G401.6 (cell line): ENCODE data around the gene GBP1.
"Not testable (repeated sequence)": the region's sequence is repeated elsewhere in the genome, so short reads cannot be mapped to it uniquely, and the experiment has no call there.

Experiments used
- FAIRE-seq: peaks from 2 replicates; lab custom pipeline; 2012; peaks lifted over from hg19 to GRCh38; lab: Jason Lieb, UNC

The GBP1 gene, protein sequence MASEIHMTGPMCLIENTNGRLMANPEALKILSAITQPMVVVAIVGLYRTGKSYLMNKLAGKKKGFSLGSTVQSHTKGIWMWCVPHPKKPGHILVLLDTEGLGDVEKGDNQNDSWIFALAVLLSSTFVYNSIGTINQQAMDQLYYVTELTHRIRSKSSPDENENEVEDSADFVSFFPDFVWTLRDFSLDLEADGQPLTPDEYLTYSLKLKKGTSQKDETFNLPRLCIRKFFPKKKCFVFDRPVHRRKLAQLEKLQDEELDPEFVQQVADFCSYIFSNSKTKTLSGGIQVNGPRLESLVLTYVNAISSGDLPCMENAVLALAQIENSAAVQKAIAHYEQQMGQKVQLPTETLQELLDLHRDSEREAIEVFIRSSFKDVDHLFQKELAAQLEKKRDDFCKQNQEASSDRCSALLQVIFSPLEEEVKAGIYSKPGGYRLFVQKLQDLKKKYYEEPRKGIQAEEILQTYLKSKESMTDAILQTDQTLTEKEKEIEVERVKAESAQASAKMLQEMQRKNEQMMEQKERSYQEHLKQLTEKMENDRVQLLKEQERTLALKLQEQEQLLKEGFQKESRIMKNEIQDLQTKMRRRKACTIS

DNA sequence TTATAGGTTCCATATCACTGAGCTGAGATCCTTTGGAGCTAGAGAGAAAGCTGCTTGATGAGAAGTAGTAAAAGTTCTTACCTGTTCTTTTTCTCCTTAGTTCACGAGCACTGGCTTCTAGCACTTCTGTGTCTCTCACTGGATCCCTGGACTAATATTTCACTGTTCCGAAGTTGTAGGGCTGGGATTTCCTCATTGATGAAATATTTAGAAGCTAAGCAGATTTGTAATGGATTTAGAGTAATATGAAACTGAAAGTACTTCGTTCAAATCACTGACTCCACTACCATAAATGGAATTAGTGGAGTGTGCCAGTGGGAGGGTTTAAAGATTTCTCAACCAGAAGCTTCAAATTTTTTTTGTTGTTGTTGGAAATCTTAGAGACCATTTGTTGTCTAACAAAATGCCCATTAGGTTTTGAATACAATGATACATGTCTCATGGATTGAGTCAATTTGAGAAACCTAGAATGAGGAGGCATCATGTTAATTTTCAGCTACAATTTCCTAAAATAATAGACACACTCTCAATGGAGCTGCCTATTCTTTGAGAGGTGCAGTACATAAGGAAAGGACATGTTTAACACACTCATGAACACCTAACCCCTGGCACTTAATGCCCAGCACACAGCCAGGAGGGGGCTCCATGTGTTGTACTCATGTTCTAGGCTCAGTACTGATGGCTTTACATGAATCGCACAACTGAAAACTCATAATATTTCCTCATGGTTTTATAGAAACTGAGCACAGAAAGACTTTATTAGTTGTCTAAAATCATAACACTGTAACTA is at the start of gene GBP1:
Gene GBP1 (minus strand): TSS at position 130 of the 790 bp plus-strand sequence. CDS start 1,974 bp downstream, outside the sequence.
- FAIRE-seq: no peak

DNA sequence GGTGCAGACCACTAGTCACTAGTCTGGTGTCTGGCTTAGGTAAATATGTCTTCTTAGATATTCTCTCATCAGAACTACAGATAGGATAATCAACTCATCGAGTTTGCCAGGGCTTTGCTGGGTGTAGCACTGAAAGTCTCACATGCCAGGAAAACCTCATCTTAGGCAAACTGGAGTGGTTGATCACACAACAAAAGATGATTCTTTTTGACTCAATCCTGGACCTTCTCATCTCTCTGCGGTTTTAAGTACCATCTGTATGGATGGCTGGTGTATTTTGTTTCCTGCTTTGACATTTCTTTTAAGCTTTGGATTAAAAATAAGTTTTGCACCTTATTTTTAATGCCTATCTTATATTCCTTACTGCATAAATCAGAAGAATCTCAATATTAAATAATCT is 49.7 kb upstream of the GBP1 start:
- FAIRE-seq: no peak

DNA sequence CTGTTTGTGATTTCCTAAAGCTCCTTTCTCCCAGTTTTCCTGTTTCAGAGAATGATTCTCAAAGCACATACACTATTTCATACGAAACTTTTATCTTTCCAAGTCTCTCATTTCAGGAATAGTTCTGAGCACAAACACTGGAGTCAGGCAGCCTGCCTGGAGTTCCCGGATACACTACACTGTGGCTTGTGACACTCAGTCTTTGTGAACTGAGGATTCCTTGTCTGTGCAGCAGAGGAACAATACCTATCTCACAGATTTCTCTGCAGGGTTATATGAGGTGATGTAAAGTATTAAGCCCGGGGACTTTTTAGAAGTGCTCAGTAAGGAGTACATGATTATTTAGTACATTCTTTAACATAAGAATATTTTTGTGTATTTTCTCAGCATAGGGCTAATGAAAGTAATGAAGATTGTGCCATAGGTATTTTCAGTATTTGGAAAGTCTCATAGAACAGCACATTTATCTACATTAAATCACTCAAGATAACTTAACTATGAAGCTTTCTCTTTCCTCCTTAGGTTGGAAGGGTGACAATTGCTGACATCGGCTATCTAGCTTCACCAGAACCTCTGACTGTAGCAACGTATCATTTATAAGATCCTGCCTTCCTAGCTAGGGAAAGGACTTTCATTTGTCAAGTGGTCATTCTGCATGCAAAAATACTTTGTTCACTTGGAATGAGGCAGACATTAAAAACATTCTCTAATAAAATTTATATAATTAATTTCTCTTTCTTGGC is 48.0 kb upstream of the GBP1 start:
- FAIRE-seq: no peak

DNA sequence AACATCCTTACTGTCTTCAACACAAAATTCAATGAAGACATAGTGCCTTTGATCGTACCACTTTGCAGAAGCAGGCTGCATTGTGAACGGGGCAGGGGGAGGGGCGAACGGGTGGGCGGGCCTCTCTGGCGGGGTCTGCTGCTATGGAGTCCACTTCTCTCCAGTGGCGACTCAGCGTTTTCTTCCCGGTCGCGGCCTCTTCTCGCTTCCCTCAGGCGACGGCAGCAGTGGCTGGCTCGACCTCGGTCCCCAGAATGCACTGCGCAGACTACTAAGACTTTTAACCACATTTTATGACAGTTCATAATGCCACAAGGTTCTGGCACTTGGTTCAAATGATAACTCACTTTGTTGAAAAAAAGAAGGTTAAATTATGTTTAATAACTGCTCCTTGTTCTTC is 39.7 kb upstream of the GBP1 start:
- FAIRE-seq: no peak

DNA sequence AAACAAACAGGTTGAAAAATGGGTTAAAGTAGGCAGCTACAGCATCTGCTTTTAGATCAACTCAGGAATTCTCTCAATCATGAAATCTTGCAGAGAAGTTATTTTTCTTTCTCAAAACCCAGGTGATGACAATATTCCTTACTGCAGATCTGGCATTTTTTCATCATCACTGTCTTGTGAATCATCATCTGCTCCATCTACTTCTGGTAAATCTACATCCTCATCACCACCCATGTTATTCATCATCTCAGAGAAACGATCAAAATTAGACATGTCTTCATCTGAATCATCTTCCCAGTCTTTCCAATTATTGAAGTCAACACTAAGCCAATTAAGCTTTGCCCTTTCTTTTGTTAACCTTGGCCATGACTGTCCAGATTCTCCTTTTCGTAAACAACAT is 39.1 kb upstream of the GBP1 start:
- FAIRE-seq: no peak

DNA sequence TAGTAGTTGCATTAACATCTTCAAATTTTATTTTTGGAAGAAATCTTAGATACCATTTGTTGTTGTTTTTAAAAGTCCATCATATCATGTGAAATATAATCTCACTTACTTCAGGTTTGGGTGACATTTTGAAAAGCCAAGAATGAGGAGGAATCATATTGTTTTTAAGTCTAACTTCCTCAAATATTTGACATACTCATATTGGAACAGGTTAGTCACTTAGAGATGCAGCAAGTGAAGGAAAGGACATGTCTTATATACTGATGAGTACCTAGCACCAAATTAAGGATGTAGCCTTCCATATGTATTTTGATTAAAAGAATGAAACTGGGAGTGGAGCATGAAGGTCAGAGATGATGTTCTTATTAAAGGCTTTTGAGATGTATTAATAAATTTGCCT is 37.0 kb upstream of the GBP1 start:
- no peak for FAIRE-seq

DNA sequence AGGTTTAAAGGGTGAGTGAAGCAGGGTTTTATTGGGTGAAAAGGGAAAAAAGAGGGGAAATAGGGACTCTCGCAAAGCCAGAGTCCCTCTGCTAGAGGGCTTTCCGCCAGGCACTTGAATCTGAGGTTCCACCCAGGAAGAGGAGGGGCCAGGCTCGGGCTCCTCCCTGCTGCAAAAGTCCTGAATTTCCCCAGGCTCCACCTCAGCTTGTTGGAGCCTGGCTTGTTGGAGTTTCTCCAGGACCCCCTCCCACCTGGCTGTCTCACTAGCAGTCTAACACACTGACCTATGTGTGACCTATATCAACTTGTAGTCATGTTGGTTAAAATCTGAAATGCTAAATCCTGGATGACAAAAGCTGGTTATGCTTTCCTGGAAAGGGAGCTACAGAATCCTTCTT is 35.4 kb upstream of the GBP1 start:
- no peak for FAIRE-seq

DNA sequence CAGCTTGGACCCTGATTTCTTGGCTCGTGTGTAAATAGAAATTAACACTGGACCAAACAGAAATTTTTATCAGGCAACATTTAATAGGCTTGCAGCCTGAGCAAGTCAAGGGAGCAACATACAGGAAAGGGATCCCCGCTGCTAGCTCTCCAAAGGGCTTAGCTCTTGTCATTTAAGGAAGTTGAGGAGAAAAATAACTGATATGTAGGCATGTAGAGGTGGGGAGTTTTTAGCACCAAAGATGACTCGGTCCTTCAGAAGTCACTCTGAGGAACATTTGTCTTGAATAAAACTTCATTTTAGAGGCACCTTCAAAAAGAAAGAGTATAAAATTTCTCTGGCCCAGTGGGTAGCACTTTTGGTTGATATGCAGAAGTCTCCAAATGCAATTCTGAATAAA is 33.8 kb upstream of the GBP1 start:
- FAIRE-seq: no peak

DNA sequence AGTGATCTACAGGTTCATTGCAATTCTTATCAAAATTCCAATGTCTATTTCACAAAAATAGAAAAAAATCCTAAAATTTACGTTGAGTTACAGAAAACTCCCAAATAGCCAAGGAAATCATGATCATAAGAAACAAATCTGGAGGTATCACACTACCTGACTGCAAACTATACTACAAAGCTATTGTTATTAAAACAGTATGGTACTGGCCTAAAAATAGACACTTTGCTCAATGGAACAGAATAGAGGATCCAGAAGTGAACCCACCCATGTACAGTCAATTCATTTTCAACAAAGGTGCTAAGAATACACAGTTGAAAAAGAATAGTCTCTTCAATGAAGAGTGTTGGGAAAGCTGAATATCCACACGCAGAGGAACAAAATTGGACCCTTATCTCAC is 30.7 kb upstream of the GBP1 start:
- no peak for FAIRE-seq

DNA sequence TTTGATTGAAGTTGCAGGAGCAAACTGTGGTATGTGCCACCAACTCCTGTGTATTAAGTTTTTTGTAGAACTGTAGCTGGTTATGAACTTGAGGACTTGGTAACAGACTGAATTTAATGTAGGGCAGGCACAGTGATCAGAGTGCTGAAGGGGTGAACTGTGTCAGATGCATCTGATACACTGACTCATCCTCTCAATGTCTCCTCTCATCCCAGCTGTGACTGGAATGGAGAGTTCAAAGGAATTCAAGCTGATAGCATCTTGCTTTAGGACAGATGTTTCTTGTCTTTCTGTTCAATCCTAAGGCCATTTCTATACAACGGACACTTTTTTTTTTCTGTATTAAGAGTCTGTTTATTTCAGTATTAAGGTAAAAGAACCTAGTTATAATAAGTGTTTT is 25.0 kb upstream of the GBP1 start:
- no peak for FAIRE-seq

DNA sequence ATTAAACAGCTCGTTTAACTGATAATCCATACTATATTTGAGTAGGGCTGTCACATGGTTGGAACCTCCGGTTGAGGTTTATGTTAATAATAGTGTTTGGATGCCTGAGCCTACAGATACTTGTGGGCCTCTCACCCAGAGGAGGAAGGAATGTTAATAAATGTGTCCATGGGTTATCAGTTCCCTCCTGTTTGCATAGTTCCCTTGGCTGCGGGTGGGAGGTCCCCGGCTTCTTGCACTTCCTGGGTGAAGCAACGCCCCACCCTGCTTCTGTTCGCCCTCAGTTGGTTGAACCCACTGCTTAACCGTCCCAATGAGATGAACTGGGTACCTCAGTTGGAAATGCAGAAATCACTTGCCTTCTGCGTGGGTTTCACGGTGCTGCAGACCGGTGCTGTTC is 23.6 kb upstream of the GBP1 start:
- no peak for FAIRE-seq

DNA sequence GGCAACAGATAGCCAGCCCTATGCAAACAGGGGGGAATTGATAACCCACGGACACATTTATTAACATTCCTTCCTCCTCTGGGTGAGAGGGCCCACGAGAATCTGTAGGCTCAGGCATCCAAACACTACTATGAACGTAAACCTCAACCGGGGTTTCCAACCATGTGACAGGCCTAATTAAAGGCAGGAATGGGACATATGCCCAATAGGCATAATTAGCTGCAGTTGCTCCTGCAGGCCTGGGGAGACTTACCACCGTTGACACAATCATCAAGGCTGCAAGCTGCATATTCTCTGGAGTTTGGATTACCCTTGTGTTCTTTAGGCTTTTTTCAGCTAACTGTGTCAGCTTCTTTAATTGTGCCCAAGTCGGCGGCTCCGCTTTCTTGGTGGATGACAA is 22.2 kb upstream of the GBP1 start:
- FAIRE-seq: no peak

DNA sequence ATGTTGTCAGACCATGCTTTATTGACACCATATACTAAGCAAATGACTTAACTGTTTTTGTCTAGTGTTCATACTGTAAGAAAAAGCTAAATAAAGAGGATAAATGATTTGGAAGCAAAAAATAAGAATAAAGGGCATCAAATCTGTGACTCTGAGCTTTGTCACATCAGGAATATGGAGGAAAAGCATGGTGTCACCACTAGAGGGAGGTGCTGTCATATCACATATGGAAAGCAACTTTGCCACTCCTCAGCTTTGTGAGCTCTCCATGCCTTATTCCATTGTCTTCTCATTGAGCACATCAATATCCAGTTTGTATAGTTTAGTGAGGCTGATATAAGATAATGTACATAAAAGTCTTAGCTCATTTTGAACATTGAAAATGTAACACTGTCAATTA is 20.8 kb upstream of the GBP1 start:
- no peak for FAIRE-seq

DNA sequence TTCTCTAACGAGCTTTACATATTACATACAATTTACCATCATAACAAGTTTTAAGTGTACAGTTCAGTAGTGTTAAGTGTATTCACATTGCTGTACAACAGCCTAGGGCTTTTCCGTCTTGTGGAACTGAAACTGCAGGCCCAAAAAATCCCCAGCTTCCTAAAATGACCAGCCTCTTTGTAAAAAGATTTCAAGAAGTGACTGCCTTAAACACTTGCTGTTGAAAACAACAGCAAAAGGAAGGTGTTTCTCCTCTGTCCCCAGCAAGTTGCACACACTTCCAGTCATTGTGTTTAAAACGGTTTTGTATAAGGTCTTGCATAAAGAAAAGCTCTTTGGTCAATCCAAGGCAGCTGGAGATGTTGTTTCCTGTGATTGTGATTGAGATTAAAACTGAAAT is 16.0 kb upstream of the GBP1 start:
- FAIRE-seq: no peak

DNA sequence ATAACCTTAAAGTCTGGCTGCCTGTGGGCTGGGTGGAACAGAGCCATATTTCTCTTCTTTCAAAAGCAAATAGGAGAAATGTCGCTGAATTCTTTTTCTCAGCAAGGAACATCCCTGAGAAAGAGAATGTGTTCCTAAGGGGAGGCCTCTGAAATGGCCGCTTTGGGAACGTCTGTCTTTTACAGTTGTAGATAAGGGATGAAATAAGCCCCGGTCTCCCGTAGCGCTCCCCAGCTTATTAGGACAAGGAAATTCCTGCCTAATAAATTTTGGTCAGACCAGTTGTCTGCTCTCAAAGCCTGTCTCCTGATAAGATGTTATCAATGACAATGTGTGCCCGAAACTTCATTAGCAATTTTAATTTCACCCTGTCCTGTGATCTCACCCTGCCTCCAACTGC is 15.1 kb upstream of the GBP1 start:
- FAIRE-seq: not testable (repeated sequence)

DNA sequence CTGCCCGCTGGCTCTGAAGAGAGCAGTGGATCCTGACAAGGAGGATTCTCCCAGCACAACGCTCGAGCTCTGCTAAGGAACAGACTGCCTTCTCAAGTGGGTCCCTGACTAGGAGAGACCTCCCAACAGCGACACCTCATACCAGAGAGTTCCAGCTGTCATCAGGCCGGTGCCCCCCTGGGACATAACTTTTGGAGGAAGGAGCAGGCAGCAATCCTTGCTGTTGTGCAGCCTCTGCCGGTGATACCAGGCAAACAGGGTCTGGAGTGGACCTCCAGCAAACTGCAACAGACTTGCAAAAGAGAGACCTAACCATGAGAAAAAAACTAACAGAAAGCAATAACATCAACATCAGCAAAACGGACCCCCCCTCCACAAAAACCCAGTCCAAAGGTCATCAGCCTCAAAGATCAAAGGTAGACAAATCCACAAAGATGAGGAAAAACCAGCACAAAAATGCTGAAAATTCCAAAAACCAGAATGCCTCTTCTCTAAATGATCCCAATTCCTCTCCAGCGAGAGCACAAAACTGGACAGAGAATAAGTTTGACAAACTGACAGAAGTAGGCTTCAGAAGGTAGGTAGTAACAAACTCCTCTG is 7.6 kb upstream of the GBP1 start:
- FAIRE-seq: not testable (repeated sequence)

DNA sequence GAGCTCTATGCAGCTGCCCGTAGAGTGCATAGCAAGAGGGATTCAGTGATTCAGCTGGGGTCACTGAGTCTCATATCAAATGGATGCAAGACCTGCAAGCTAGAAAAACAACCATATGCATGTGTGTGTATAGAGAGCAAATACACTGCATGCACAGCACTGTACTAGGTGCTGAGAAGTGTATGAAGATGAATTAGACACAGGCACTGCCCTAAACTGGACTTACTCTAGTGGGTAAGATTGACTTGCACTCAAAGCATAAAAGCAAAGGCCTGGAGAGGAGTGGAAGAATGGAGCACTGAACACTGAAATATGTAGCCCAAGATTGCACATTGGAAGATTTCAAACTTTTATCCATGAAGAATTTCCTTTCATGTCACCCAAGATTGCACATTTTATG is 5.5 kb upstream of the GBP1 start:
- no peak for FAIRE-seq

DNA sequence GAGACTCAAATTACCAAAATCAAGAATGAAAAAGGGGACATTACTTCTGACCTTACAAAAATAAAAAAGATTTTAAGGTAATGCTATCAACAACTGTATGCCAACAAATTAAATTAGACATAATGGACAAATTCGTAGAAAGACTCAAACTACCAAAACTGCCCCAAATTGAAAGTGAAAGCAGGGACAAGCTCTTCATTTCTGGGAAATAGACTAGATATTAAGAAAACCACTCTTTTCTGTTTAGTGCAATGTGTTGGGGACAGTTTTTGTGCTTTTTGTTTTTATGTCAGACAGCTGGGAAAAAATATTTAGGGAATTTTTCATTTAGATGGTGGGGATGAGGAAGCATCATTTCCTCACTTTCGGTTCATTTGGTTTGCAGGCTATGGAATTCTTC is 4.9 kb upstream of the GBP1 start:
- FAIRE-seq: no peak

DNA sequence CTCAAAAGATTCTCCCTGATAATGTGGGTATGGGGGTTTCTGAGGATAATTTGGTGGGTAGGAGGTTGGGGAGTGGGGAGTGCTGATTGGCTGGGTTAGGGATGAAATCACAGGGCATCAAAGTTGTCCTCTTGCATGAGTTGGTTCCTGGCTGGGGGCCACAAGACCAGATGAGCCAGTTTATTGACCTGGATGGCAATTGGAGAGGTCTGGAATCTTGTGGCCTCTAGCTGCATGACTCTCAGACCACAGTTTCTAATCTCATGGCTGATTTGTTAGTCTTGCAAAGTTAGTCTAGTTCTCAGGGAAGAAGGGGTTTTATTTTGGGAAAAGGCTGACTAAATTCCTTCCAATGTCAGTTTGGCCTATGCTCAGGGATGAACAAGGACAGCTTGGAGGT is 3.3 kb upstream of the GBP1 start:
- FAIRE-seq: no peak

DNA sequence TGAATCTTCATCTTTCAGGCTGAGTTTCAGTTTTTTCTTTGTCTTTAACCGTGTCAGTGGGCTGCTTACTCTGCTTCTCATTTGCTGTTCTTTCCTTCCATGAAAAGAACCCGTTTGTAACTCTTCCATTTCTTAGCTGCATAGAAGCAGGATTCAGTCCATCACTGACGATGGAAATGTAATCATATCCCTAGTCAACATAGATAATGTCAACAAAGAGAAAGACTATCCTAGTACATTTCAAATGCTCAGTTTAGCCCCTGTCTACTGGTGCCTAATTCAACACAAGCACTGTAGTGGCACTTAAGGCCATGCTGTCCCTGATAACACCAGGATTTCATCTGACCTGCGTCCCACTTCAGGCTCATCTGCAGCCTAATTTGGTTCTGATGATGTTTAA is 376 bp downstream of the GBP1 start:
- no peak for FAIRE-seq

DNA sequence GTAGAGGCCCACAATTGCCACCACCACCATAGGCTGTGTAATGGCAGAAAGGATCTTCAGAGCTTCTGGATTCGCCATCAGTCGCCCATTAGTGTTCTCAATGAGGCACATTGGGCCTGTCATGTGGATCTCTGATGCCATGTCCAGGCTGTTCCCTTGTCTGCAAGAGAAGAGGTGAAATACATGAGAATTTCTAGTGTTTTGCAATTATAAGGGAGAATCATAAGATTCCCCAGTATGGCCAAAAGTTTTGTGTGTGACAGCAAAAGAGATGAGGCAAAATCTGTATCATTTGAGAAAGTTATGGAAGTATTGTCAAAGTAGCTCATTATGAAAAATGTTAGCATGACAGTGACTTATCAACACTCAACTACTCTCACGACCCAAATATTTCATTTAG is 1.9 kb downstream of the GBP1 start:
- FAIRE-seq: no peak

DNA sequence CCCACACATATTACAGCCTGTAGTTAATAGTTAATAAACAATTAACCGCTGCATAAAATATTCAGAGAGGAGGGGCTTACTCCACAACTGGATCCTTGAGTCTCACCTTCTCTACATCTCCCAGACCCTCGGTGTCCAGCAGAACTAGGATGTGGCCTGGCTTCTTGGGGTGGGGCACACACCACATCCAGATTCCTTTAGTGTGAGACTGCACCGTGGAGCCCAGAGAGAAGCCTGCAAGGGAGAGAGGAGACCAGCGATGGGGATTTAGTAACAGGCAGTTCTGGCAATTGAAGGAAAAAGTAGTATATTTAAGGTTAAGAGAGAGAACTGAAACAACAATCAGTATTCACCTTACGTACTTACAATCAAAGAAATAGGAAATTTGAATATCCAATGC is 4.9 kb downstream of the GBP1 start:
- FAIRE-seq: no peak
